HepG2 (cell line): ENCODE data around the gene GPR137. TPM values are rescaled to one million over a fixed set of nuclear protein-coding genes. Genes with fewer than 3 reads are reported as not detected.
A peak's percentile ranks its signal among the peaks of the same experiment; 100 is the strongest.

Source experiments
- AGO1 ChIP-seq: fragments of 200-400 bp; formaldehyde crosslinking; IDR thresholded peaks from 2 replicates; pipeline ENCODE4 v1.6.1; 2017; ENCODE audit warnings: mild to moderate bottlenecking, low read depth, low read length, moderate library complexity; ENCODE audit not compliant: poor library complexity, severe bottlenecking
- HDAC1 ChIP-seq: sonication (generic); formaldehyde crosslinking; IDR thresholded peaks from 2 replicates; pipeline ENCODE4 v1.5.1; 2020; ENCODE audit warnings: mild to moderate bottlenecking, missing genetic modification reagents
- MNT ChIP-seq: fragments of 450-650 bp; IDR thresholded peaks from 2 replicates; pipeline ENCODE4 v1.6.1; 2016
- MTA1 ChIP-seq: sonication (generic); formaldehyde crosslinking; IDR thresholded peaks from 2 replicates; pipeline ENCODE4 v1.4.0; 2020; ENCODE audit warnings: missing genetic modification reagents, mild to moderate bottlenecking, borderline replicate concordance
- PRDM10 ChIP-seq: sonication (generic); formaldehyde crosslinking; IDR thresholded peaks from 2 replicates; pipeline ENCODE4 v1.4.0; 2020; ENCODE audit warnings: low read depth, missing genetic modification reagents
- RFX1 ChIP-seq: fragments of 450-650 bp; IDR thresholded peaks from 2 replicates; pipeline ENCODE4 v1.6.1; 2017
- ZBED4 ChIP-seq: sonication (generic); formaldehyde crosslinking; IDR thresholded peaks from 2 replicates; pipeline ENCODE4 v1.4.0; 2020; ENCODE audit warnings: missing genetic modification reagents, borderline replicate concordance
- ZBTB4 ChIP-seq: sonication (generic); formaldehyde crosslinking; IDR thresholded peaks from 2 replicates; pipeline ENCODE4 v1.4.0; 2020; ENCODE audit warnings: missing genetic modification reagents, mild to moderate bottlenecking, borderline replicate concordance
- ZMYM4 ChIP-seq: sonication (generic); formaldehyde crosslinking; IDR thresholded peaks from 2 replicates; pipeline ENCODE4 v1.8.1; 2023; ENCODE audit warnings: mild to moderate bottlenecking, missing genetic modification reagents
- ZNF275 ChIP-seq: sonication (generic); formaldehyde crosslinking; IDR thresholded peaks from 2 replicates; pipeline ENCODE4 v1.8.0; 2022; ENCODE audit warnings: missing genetic modification reagents, mild to moderate bottlenecking, inconsistent platforms, borderline replicate concordance
- ZNF543 ChIP-seq: sonication (generic); formaldehyde crosslinking; IDR thresholded peaks from 2 replicates; pipeline ENCODE4 v1.4.0; 2020; ENCODE audit warnings: mild to moderate bottlenecking, missing genetic modification reagents
- ZNF558 ChIP-seq: sonication (generic); formaldehyde crosslinking; IDR thresholded peaks from 2 replicates; pipeline ENCODE4 v1.9.0; 2022; ENCODE audit warnings: mild to moderate bottlenecking, missing genetic modification reagents, borderline replicate concordance
- polyA plus RNA-seq, 8 experiments: library from polyadenylated mRNA; depleted of rRNA in 3 of 8; stranded (reverse) in 7 of 8; unstranded in 1 of 8; fragments of >200 nt; fragmentation: Illumina TruSeq in 4 of 8; extraction: Trizol in 4 of 8; gene quantifications; 2 replicates each; pipeline versions ENCODE4 v1.2.1 to v1.2.3, GENCODE V29; 2011 to 2016; ENCODE audit warnings: low read depth in 4 of 8, missing spikeins in 1 of 8, mixed read lengths in 1 of 8; ENCODE audit not compliant: insufficient read depth in 1 of 8
- total RNA-seq, 5 experiments: library from RNA; depleted of rRNA; stranded (reverse); fragments of >200 nt; fragmentation: Illumina TruSeq; extraction: Trizol; gene quantifications; 2 replicates each; pipeline ENCODE4 v1.2.3, GENCODE V29; 2016; ENCODE audit warnings: low read depth in 1 of 5

GPR137 gene
- total and polyA plus RNA-seq, 2 of the 13 experiments (the other 11 are each of a cell fraction or from before 2014, with no cell fraction given), result 8.5 to 13.2 TPM

DNA sequence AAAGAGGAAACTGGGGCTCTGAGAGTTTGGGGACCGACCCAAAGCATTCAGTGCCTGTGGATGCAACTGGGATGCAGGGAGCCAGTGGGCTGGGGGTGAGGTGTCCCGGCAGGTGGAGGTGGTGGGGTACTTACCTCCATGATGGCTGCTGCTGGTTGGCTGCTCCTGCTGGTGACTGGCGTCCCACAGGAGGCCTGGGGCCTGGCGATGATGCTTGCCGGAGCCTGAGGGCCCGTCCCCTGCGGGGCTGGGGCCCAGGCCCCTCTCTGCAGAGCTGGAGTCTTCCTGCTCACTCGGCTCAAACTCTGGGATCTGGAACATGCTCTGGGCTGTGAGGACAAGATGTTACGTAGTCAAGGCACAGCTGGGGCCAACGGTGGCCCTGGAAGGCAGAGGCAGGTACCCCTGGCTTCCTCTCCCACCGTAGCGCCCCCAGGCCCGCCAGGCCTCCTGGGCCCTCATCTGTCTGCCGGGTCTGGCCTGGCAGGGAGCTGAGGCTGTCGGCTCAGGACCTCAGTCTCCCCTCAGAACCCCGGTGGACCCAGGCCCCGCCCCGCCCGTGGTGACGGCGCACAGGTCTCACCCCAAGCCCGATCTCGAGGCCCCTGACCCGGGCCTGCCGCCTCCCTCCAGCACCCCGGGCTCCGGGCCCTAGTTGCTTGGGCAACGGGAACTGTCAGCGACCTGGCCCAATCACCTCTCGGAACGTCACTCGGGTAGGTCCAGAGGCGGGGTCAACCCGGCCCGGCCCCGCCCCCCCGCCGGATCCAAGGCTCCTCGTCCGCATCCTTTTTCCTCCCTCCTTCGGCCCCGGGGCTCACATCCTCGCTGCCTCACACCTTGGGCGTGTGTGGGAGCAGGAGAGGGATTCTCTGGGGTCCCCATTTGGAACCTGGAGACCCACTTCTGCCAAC is 1.3 kb upstream of the GPR137 start, which contains the start of gene BAD (continued):
- no peak for TF ChIP-seq PRDM10 (CRISPR knock-in tag)
- TF ChIP-seq ZBED4 (CRISPR knock-in tag), result no peak; the same call in 1 of the 2 replicates
- 0 out of 2 replicates have a peak, but pooled peaks have one; percentile 18 for TF ChIP-seq ZMYM4 (CRISPR knock-in tag)
- TF ChIP-seq AGO1, result peak; percentile 90
- peak; percentile 91 for TF ChIP-seq RFX1
- TF ChIP-seq HDAC1 (CRISPR knock-in tag), result peak; percentile 46
- TF ChIP-seq ZNF543 (CRISPR knock-in tag), result 0 out of 2 replicates have a peak, but pooled peaks have one; percentile 33
- no peak; the same call in 1 of the 2 replicates for TF ChIP-seq ZNF558 (CRISPR knock-in tag)
- TF ChIP-seq ZBTB4 (CRISPR knock-in tag), result 0 out of 2 replicates have a peak, but pooled peaks have one; percentile 43
- TF ChIP-seq MNT, result no peak
- TF ChIP-seq MTA1 (CRISPR knock-in tag), result 0 out of 2 replicates have a peak, but pooled peaks have one; percentile 7
- TF ChIP-seq ZNF275 (CRISPR knock-in tag), result 0 out of 2 replicates have a peak, but pooled peaks have one; percentile 13
